ENCODE data around the gene ANKRD44.

DNA sequence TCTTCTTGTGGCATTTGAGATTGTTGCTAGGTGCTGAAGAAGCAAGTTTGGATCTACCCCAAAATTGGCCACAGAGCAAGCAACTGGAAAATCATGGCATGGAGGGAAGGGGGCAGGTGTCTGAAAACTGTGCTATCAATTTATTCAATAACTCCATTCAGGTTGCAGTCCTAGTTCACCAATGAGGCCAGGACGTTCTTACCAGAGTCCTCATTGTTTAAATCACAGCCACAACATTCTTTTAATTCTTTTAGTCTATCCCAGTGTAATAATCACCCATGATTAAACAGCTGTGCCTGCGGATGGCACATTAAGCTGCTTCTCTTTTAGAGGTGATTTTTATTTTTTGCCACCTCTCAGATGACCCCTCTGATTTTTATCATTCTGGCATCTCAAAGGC, 103.5 kb downstream of the ANKRD44 start:
- no peak for TF ChIP-seq CTCF (IDR thresholded peaks at IDR 0.05)
- no peak for TF ChIP-seq ZFX (IDR thresholded peaks at IDR 0.05; ENCODE audit: borderline replicate concordance)

Data from 22Rv1 (cell line).